Activated CD4-positive, alpha-beta memory T cell treated with anti-CD3 and anti-CD28 coated beads for 36 hours (primary cell): Measurements from ENCODE around the gene FAM200A. TPM values are rescaled to one million over a fixed set of nuclear protein-coding genes. Genes with fewer than 3 reads are reported as not detected.
"Not testable (repeated sequence)": the region's sequence is repeated elsewhere in the genome, so short reads cannot be mapped to it uniquely, and the experiment has no call there.

Experiments used
- CTCF ChIA-PET: fragments of 350-600 bp; sonication (Branson Sonifier 250); formaldehyde crosslinking; loops from one replicate; lab custom pipeline; 2021; ENCODE audit warnings: antibody characterized with exemption, inconsistent platforms; lab: Charles Lee
- POLR2A ChIA-PET: fragments of 350-600 bp; sonication (Branson Sonifier 250); formaldehyde crosslinking; loops from one replicate; lab custom pipeline; 2021; ENCODE audit warnings: antibody characterized with exemption; lab: Charles Lee
- DNase-seq: peaks from one replicate; pipeline ENCODE4 v3.0.0-alpha.2; 2020
- H3K27ac Mint-ChIP-seq: one replicate; pipeline ENCODE4 v1.8.0; 2021; ENCODE audit warnings: mixed read lengths
- H3K27me3 Mint-ChIP-seq: one replicate; pipeline ENCODE4 v1.8.0; 2021; ENCODE audit warnings: mixed read lengths
- H3K36me3 Mint-ChIP-seq: one replicate; pipeline ENCODE4 v1.8.0; 2021; ENCODE audit warnings: mixed read lengths
- H3K4me1 Mint-ChIP-seq: one replicate; pipeline ENCODE4 v1.8.0; 2021; ENCODE audit warnings: low read depth, mixed read lengths
- H3K4me3 Mint-ChIP-seq: one replicate; pipeline ENCODE4 v1.8.0; 2021; ENCODE audit warnings: mild to moderate bottlenecking, mixed read lengths
- H3K9me3 Mint-ChIP-seq: one replicate; pipeline ENCODE4 v1.8.0; 2021; ENCODE audit warnings: mixed read lengths
- intact Hi-C: fragments of 100-400 bp; cut with micrococcal nuclease; formaldehyde crosslinking; loops from one replicate; pipeline ENCODE4 v1.15.1; 2023
- total RNA-seq, 2 experiments: library from RNA; stranded (reverse); gene quantifications; one replicate each; pipeline ENCODE4 v1.2.3, GENCODE V29; 2021

Gene FAM200A
- total RNA-seq, 2 experiments from 2014 or later, result 4.0 to 4.8 TPM

- H3K27me3 Mint-ChIP-seq, result no peaks in the 10 kb centered on the region
- H3K4me1 Mint-ChIP-seq, result no peaks in the 10 kb centered on the region
- ChIA-PET CTCF (no interaction called here), POLR2A (no interaction called here)
- no peak for DNase-seq
- peaks cover 55% of the 10 kb centered on the region for H3K9me3 Mint-ChIP-seq
- intact Hi-C loops, result no loop called here
- no peak overlapping the region for H3K4me3 Mint-ChIP-seq
- H3K36me3 Mint-ChIP-seq, result peaks cover 70% of the 10 kb centered on the region
- no peak overlapping the region for H3K27ac Mint-ChIP-seq
These were observed 20.6 kb downstream of the FAM200A start for GRCh38 chr7:99531354-99531765.

DNA sequence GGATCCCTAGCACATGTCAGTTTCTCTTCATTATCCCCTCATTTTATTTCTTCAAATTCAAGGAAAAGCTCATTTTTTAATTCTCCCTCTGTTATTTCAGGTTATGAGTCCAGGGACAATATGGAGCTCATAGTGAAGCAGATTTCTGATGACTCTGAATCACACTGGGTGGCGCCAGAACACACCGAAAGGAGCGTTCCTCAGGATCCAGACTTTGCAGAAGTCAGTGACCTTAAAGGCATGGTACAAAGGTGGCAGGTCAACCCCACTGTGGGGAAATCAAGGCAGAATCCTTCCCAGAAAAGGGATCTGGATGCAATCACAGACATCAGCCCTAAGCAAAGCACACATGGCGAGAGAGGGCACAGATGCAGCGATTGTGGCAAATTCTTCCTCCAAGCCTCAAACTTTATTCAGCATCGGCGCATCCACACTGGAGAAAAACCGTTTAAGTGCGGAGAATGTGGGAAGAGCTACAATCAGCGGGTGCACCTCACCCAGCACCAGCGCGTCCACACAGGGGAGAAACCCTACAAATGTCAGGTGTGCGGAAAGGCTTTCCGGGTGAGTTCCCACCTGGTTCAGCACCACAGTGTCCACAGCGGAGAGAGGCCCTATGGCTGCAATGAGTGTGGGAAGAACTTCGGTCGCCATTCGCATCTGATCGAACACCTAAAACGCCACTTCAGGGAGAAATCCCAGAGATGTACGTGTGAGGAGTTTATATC lies 26.0 kb downstream of the FAM200A start:
- ChIA-PET CTCF (interaction anchor here (0.6 to 0.9 kb wide), 5 partner anchors 26 to 388 kb away, joined by 3 to 4 read pairs (median 3); partner anchors contain the start of gene FAM200A), POLR2A (no interaction called here)
- Mint-ChIP-seq H3K27me3 (no peaks in the 10 kb centered on the region), H3K36me3 (peaks cover 56% of the 10 kb centered on the region), H3K9me3 (peaks cover 21% of the 10 kb centered on the region), H3K27ac (no peak overlapping the region), H3K4me1 (no peaks in the 10 kb centered on the region), H3K4me3 (no peak overlapping the region)
- peak; percentile 43 for DNase-seq
- intact Hi-C loops, result no loop called here

DNA sequence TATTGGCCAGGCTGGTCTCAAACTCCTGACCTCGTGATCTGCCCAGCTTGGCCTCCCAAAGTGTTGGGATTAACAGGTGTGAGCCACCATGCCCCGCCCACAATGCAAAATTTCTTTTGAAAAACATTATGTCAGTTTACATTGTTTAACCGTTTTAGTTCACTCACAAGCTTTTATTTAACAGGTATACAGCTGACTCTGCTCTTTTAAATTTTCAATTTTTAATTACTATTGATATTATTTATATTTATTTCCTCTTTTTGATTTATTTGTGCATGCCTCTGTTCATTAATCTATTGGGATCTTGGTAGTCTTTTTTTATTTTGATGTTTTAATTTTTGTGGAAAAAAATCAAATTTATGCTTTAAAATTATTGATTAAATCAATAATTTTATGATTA lies 30.5 kb downstream of the FAM200A start:
- POLR2A ChIA-PET, result no interaction called here
- DNase-seq, result no peak
- Mint-ChIP-seq H3K4me1 (no peaks in the 10 kb centered on the region), H3K9me3 (no peaks in the 10 kb centered on the region), H3K27me3 (no peaks in the 10 kb centered on the region), H3K27ac (no peak overlapping the region), H3K36me3 (peaks cover 26% of the 10 kb centered on the region), H3K4me3 (no peak overlapping the region)
- CTCF ChIA-PET, result no interaction called here
- intact Hi-C loops, result no loop called here

DNA sequence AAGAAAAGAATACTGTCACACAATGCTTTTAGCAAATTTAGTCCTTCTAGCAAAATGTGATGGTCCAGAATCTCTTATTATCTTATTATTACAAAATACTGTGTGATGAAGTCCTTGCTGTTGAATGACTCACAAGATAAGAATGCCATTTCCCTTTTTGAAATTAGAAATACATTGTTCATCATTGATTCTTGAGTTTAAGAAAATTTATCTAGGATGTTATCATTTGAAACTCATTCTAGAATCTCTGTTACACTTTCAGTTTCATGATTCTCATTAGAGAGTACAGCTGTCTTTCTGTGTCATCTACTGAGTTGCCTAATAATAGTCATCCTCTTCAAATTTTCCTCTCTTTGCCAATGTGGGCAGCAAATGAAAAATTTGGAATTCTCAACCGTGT lies 37.9 kb downstream of the FAM200A start:
- POLR2A ChIA-PET, result no interaction called here
- Mint-ChIP-seq H3K27me3 (no peaks in the 10 kb centered on the region), H3K9me3 (no peaks in the 10 kb centered on the region), H3K36me3 (peaks cover 20% of the 10 kb centered on the region), H3K4me3 (no peak overlapping the region), H3K27ac (no peak overlapping the region), H3K4me1 (peaks cover 8% of the 10 kb centered on the region)
- CTCF ChIA-PET, result no interaction called here
- DNase-seq, result no peak
- intact Hi-C loops, result no loop called here

- H3K27me3 Mint-ChIP-seq, result no peaks in the 10 kb centered on the region
- peaks cover 21% of the 10 kb centered on the region for H3K4me1 Mint-ChIP-seq
- POLR2A ChIA-PET, result interaction anchor here (0.6 to 2.0 kb wide), 8 partner anchors 29 to 414 kb away, joined by 3 to 10 read pairs (median 4); partner anchors contain the start of genes ATP5MF, TRIM4 and ZNF655
- H3K9me3 Mint-ChIP-seq, result no peaks in the 10 kb centered on the region
- CTCF ChIA-PET, result interaction anchor here (1.2 to 1.7 kb wide), 2 partner anchors 19 to 98 kb away, joined by 3 to 4 read pairs; no protein-coding TSS in a partner anchor
- peaks cover 4% of the 10 kb centered on the region for H3K36me3 Mint-ChIP-seq
- intact Hi-C loops, result loop anchor here (2.0 to 10.0 kb wide), 4 partner anchors 66 to 580 kb away; partner anchors contain the start of genes COPS6, CPSF4, PTCD1 and ZNF3
- no peak for DNase-seq
- peak overlapping the region; percentile 98 for H3K27ac Mint-ChIP-seq
- H3K4me3 Mint-ChIP-seq, result peak overlapping the region; percentile 96
These were observed 46.6 kb downstream of the FAM200A start for GRCh38 chr7:99505324-99505662.

- ChIA-PET POLR2A (interaction anchor here (0.6 to 2.0 kb wide), 8 partner anchors 29 to 415 kb away, joined by 3 to 10 read pairs (median 4); partner anchors contain the start of genes ATP5MF, TRIM4 and ZNF655), CTCF (interaction anchor here (1.2 to 1.7 kb wide), 2 partner anchors 20 to 98 kb away, joined by 3 to 4 read pairs; no protein-coding TSS in a partner anchor)
- H3K36me3 Mint-ChIP-seq, result peaks cover 8% of the 10 kb centered on the region
- peaks cover 21% of the 10 kb centered on the region for H3K4me1 Mint-ChIP-seq
- peak within 1 kb of the TSS; percentile 98 for H3K27ac Mint-ChIP-seq
- DNase-seq, result peak; percentile 98
- peak within 1 kb of the TSS; percentile 96 for H3K4me3 Mint-ChIP-seq
- H3K27me3 Mint-ChIP-seq, result no peaks in the 10 kb centered on the region
- intact Hi-C loops, result loop anchor here (1.0 to 10.0 kb wide), 6 partner anchors 32 to 1748 kb away; partner anchors contain the start of genes COPS6, CPSF4, PTCD1 and ZNF3
- H3K9me3 Mint-ChIP-seq, result no peaks in the 10 kb centered on the region
These were observed 47.2 kb downstream of the FAM200A start, which contains the start of gene ZKSCAN5 for GRCh38 chr7:99504603-99505323. Gene ZKSCAN5 (plus strand): TSS chr7:99504662. CDS start chr7:99506045, 1,383 bp downstream.

GRCh38 chr7:99504281-99504602 lies 47.7 kb downstream of the FAM200A start:
- Mint-ChIP-seq H3K4me1 (peaks cover 21% of the 10 kb centered on the region), H3K4me3 (peak overlapping the region; percentile 96), H3K27ac (peak overlapping the region; percentile 98), H3K36me3 (peaks cover 13% of the 10 kb centered on the region), H3K9me3 (no peaks in the 10 kb centered on the region), H3K27me3 (no peaks in the 10 kb centered on the region)
- CTCF ChIA-PET, result interaction anchor here (1.2 to 1.7 kb wide), 2 partner anchors 20 to 97 kb away, joined by 3 to 4 read pairs; no protein-coding TSS in a partner anchor
- DNase-seq, result no peak
- POLR2A ChIA-PET, result interaction anchor here (1.2 to 2.0 kb wide), 6 partner anchors 28 to 415 kb away, joined by 4 to 10 read pairs (median 4); partner anchors contain the start of genes ATP5MF, TRIM4 and ZNF655
- intact Hi-C loops, result loop anchor here (1.0 to 10.0 kb wide), 6 partner anchors 32 to 1748 kb away; partner anchors contain the start of genes COPS6, CPSF4, PTCD1 and ZNF3

- peaks cover 28% of the 10 kb centered on the region for H3K4me1 Mint-ChIP-seq
- DNase-seq, H3K9me3 Mint-ChIP-seq, H3K27me3 Mint-ChIP-seq: not testable (repeated sequence)
- H3K36me3 Mint-ChIP-seq, result peaks cover 21% of the 10 kb centered on the region
- intact Hi-C loops, result loop anchor here (2.0 to 10.0 kb wide), 4 partner anchors 92 to 1751 kb away; partner anchors contain the start of genes BUD31, COPS6, PDAP1 and ZNF3
- CTCF ChIA-PET, result interaction anchor here (1.2 kb wide), 1 partner anchor 63 kb away, joined by 4 read pairs; the partner anchor contains the start of genes CPSF4 and PTCD1
- peak overlapping the region; percentile 99 for H3K4me3 Mint-ChIP-seq
- H3K27ac Mint-ChIP-seq, result peak overlapping the region; percentile 0
- POLR2A ChIA-PET, result interaction anchor here (0.8 to 2.5 kb wide), 3 partner anchors 56 to 356 kb away, joined by 3 to 13 read pairs (median 9); partner anchors contain the start of genes ZNF655 and ZSCAN25
These were observed 50.7 kb downstream of the FAM200A start for GRCh38 chr7:99501236-99501635.

DNA sequence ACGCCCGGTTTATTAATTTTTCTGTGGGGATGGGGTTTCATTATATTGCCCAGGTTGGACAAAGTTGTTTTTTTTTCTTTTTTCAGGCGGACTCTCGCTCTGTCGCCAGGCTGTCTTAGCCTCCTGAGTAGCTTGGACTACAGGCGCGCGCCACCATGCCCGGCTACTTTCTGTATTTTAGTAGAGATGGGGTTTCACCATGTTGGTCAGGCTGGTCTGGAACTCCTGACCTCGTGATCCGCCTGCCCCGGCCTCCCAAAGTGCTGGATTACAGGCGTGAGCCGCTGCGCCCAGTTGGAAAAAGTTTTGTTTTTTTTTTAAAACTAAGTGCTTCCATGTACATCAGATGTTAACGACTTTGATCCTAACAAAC lies 51.3 kb downstream of the FAM200A start:
- Mint-ChIP-seq H3K4me3 (peak overlapping the region; percentile 99), H3K27me3 (no peaks in the 10 kb centered on the region), H3K27ac (peak overlapping the region; percentile 99), H3K9me3 (no peaks in the 10 kb centered on the region), H3K4me1 (peaks cover 24% of the 10 kb centered on the region), H3K36me3 (peaks cover 27% of the 10 kb centered on the region)
- CTCF ChIA-PET, result interaction anchor here (1.2 kb wide), 1 partner anchor 62 kb away, joined by 4 read pairs; the partner anchor contains the start of genes CPSF4 and PTCD1
- intact Hi-C loops, result loop anchor here (1.0 to 10.0 kb wide), 6 partner anchors 28 to 1752 kb away; partner anchors contain the start of genes BUD31, COPS6, FAM200A and PDAP1
- POLR2A ChIA-PET, result interaction anchor here (0.8 to 2.5 kb wide), 7 partner anchors 28 to 356 kb away, joined by 3 to 13 read pairs (median 8); partner anchors contain the start of genes FAM200A, ZNF655, ZNF789 and ZSCAN25
- no peak for DNase-seq

DNA sequence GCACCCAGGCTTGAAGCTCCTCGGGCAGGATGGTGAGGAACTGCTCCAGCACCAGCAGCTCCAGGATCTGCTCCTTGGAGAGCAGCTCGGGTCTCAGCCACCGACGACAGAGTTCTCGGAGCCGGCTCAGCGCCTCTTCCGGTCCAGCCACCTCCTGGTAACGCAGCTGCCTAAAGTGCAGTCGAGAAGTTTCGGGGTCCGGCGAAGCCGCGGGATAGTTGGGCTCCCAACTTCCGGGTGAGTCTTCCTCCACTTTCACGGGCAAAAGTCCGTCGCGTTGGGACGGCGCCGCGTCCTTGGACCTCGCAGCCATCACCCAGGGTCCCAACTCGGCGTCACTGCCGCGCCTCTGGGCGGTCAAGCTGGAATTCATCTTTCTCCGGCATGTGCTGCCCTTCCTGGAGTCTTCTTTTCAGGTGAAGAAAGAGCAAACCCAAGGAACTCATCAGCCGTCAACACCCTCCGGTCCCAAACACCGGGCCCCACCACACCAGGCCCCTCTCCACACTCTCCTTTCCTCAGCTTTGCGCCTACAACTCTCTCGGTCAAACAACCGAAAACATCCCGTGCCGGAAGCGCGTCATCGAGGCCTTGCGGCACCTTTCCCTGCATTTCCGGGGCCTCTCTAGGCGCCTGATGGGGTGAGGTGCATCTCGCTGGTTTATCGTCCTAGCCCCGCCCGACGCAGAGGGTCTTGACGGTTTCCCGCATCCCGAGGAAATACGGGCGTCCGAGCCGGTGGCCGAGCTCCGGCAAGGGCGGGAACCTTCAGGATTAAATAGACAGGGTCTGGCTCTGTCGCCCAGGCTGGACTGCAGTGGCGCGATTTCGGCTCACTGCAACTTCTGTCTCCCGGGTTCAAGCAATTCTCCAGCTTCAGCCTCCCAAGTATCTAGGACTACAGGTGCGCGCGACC lies 51.9 kb downstream of the FAM200A start, which contains the start of gene ZNF394:
ZNF394 (minus strand) TSS at position 561 of the 916 bp plus-strand sequence; CDS start at position 373, 188 bp downstream.
- H3K27me3 Mint-ChIP-seq, result no peaks in the 10 kb centered on the region
- peak within 1 kb of the TSS; percentile 99 for H3K27ac Mint-ChIP-seq
- intact Hi-C loops, result loop anchor here (1.0 to 10.0 kb wide), 7 partner anchors 28 to 1752 kb away; partner anchors contain the start of genes BUD31, COPS6, FAM200A and PDAP1
- ChIA-PET CTCF (interaction anchor here (0.6 to 1.2 kb wide), 3 partner anchors 15 to 356 kb away, joined by 3 to 4 read pairs (median 3); partner anchors contain the start of genes CPSF4 and PTCD1), POLR2A (interaction anchor here (0.6 to 2.5 kb wide), 8 partner anchors 23 to 124 kb away, joined by 3 to 13 read pairs (median 6); partner anchors contain the start of genes FAM200A, ZNF655, ZNF789 and ZSCAN25)
- H3K36me3 Mint-ChIP-seq, result peaks cover 34% of the 10 kb centered on the region
- peaks cover 21% of the 10 kb centered on the region for H3K4me1 Mint-ChIP-seq
- H3K4me3 Mint-ChIP-seq, result peak within 1 kb of the TSS; percentile 99
- DNase-seq, result peak; percentile 94
- no peaks in the 10 kb centered on the region for H3K9me3 Mint-ChIP-seq
